Kidney (tissue), 14 donors: ENCODE measurements around the gene OAS3. TPM values are rescaled to one million over a fixed set of nuclear protein-coding genes. Genes with fewer than 3 reads are reported as not detected.

Source experiments
- DNase-seq, 5 donors: peaks; one replicate each; pipeline ENCODE4 v3.0.0-alpha.2; 2013 to 2020
- FAIRE-seq: peaks from 2 replicates; lab custom pipeline; 2012; peaks lifted over from hg19 to GRCh38; lab: Jason Lieb, UNC
- H3K27ac ChIP-seq, 2 donors: one replicate each; pipeline ENCODE4 v1.7.0; 2013; ENCODE audit warnings: low read depth in 2 of 2, low read length in 2 of 2, inconsistent platforms in 1 of 2
- H3K27me3 ChIP-seq: one replicate; pipeline ENCODE4 v1.7.1; 2013; ENCODE audit warnings: low read length, inconsistent platforms; ENCODE audit not compliant: control insufficient read depth, insufficient read depth
- H3K36me3 ChIP-seq, 3 donors: one replicate each; pipeline versions ENCODE4 v1.7.0 to v1.7.1; 2013; ENCODE audit warnings: low read length in 3 of 3, control low read depth in 1 of 3, inconsistent platforms in 1 of 3; ENCODE audit not compliant: insufficient read depth in 3 of 3, control insufficient read depth in 2 of 3
- H3K4me1 ChIP-seq, 3 donors: one replicate each; pipeline versions ENCODE4 v1.7.0 to v1.7.1; 2013; ENCODE audit warnings: low read length in 3 of 3, inconsistent platforms in 1 of 3, low read depth in 1 of 3; ENCODE audit not compliant: control insufficient read depth in 2 of 3, insufficient read depth in 2 of 3
- H3K4me3 ChIP-seq, 3 donors: one replicate each; pipeline versions ENCODE4 v1.7.0 to v1.8.1; 2013; ENCODE audit warnings: low read length in 3 of 3, control low read depth in 1 of 3, inconsistent platforms in 1 of 3
- H3K9ac ChIP-seq, 3 donors: one replicate each; pipeline versions ENCODE4 v1.7.0 to v1.7.1; 2013; ENCODE audit warnings: low read length in 3 of 3, control low read depth in 1 of 3, inconsistent platforms in 1 of 3
- H3K9me3 ChIP-seq, 3 donors: one replicate each; pipeline versions ENCODE4 v1.7.0 to v1.7.1; 2013; ENCODE audit warnings: low read length in 3 of 3, control low read depth in 1 of 3, inconsistent platforms in 1 of 3; ENCODE audit not compliant: control insufficient read depth in 2 of 3, insufficient read depth in 1 of 3
- intact Hi-C: fragments of 100-400 bp; cut with DNase I; formaldehyde crosslinking; loops from one replicate; pipeline ENCODE4 v1.11.1; 2022
- polyA plus RNA-seq: library from polyadenylated mRNA; stranded (reverse); fragments of 350-450 nt; fragmentation: Illumina TruSeq; extraction: RNeasy Lipid Tissue Mini Kit (QIAGEN cat#74804); gene quantifications from one replicate; pipeline ENCODE4 v1.2.3, GENCODE V29; 2014; ENCODE audit warnings: low read depth, low replicate concordance; ENCODE audit not compliant: insufficient read depth
- total RNA-seq: library from RNA; stranded (reverse); fragmentation: NEBNext Ultra II Directional; extraction: Animal tissue kit (Norgen Biotek cat#: 25700); gene quantifications from one replicate; pipeline ENCODE4 v1.2.1, GENCODE V29; 2021
- TF ChIP-seq, protein P1 (sequence below): IDR thresholded peaks from 3 replicates; pipeline ENCODE4 v1.5.1; 2012; ENCODE audit warnings: mild to moderate bottlenecking, moderate library complexity, borderline replicate concordance; ENCODE audit not compliant: insufficient read depth; ENCODE audit errors: extremely low read depth
- donor health status: control.
- donor health status: control.
- donor health status: control.
- donor health status: control.
- donor health status: control.
- donor health status: DM: yes; HTN: yes; CAD: no.
- donor health status: Normal renal cell carcinoma (clear cell type).

Gene OAS3
- total and polyA plus RNA-seq, 2 donors from 2014 or later, result 2.5 to 15.6 TPM

DNA sequence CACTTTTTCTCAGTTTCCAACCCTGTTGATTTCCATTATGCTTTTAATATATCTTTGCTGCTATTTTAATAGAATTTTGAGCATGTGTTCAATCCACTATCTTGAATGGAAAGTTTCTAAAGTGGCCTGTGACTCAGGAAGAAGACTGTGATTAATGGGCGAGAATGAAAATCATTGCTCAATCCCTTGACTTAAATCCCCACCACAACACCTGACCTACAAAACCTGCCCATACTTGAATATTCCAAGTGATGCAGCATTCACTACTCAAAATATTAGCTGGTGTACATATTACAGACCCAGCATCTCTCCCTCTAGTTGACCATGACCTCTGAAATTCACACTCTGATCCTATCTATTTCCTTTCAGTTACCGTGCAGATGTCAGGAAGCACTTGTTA, 1.3 kb upstream of the OAS3 start:
- no peak overlapping the region for H3K9ac ChIP-seq
- intact Hi-C loops, result no loop called here
- H3K27ac ChIP-seq, result no peak overlapping the region
- H3K9me3 ChIP-seq, result no peaks in the 10 kb centered on the region
- H3K4me1 ChIP-seq, result peaks cover 0 to 9% (median 4%) of the 10 kb centered on the region in 3 donors
- no peaks in the 10 kb centered on the region for H3K36me3 ChIP-seq
- no peak for DNase-seq
- no peak for FAIRE-seq
- TF ChIP-seq, protein P1, sequence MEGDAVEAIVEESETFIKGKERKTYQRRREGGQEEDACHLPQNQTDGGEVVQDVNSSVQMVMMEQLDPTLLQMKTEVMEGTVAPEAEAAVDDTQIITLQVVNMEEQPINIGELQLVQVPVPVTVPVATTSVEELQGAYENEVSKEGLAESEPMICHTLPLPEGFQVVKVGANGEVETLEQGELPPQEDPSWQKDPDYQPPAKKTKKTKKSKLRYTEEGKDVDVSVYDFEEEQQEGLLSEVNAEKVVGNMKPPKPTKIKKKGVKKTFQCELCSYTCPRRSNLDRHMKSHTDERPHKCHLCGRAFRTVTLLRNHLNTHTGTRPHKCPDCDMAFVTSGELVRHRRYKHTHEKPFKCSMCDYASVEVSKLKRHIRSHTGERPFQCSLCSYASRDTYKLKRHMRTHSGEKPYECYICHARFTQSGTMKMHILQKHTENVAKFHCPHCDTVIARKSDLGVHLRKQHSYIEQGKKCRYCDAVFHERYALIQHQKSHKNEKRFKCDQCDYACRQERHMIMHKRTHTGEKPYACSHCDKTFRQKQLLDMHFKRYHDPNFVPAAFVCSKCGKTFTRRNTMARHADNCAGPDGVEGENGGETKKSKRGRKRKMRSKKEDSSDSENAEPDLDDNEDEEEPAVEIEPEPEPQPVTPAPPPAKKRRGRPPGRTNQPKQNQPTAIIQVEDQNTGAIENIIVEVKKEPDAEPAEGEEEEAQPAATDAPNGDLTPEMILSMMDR, result no peak
- no peak overlapping the region for H3K4me3 ChIP-seq
- no peaks in the 10 kb centered on the region for H3K27me3 ChIP-seq

DNA sequence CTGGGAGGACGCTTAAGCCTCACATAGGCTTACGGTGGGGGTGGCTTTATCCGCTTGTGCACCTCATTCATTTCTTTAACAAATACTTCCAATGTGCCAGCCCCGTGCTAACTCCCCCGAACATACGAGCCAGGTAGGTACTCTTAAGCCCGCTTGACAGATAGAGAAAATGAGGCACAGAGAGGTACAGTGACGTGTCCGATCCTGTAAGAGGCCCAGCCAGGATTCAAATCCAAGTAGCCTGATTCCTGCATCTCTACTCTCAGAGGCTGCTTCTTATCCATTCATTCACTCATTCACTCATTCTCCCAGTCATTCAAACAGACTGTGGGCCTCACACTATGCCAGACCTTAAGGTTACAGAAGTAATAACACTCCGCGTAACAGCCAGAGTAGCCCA, 477 bp downstream of the OAS3 start:
- intact Hi-C loops, result no loop called here
- Histone ChIP-seq H3K27ac (no peak overlapping the region), H3K4me1 (peaks cover 0 to 9% (median 4%) of the 10 kb centered on the region in 3 donors), H3K9ac (peak overlapping the region; percentile 48 to 72 (median 72)), H3K9me3 (no peaks in the 10 kb centered on the region), H3K4me3 (peak overlapping the region; percentile 70 to 88 (median 81)), H3K27me3 (no peaks in the 10 kb centered on the region), H3K36me3 (no peaks in the 10 kb centered on the region)
- FAIRE-seq (no peak), DNase-seq (no peak)
- TF ChIP-seq, protein P1, result no peak

DNA sequence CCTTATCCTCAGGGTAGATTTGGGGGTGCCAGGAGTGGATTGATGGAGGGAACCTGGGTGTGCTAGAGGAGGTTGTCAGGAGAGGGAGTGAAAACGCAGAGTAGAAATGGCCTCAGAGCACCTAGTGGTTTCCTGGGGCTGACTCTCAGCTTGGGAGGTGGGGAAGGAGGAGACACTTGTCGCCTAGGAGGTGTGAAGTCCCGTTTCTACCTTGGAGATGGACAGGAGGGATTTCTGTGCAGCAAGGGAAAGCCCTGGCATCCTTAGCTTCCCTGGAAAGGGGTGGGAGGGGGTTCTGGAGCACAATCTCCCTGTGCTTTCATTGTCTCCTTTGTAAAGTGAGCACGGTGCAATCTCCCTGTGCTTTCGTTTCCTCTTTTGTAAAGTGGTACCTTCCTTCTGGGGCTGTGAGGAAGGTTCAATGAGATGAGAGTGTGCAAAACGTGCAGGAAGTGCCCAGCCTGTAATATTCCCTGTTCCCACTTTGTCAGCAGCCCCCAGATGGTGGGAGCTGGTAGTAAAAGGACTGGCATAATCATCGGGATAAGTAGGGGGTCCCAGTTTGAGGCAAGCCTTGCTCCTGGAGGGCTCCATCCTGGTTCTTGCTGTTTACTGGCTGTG, 1.6 kb downstream of the OAS3 start:
- Histone ChIP-seq H3K36me3 (peaks cover 0 to 2% (median 0%) of the 10 kb centered on the region in 3 donors), H3K27ac (no peak overlapping the region), H3K4me3 (peak overlapping the region in 1 of 3 donors; percentile 8), H3K27me3 (no peaks in the 10 kb centered on the region), H3K4me1 (peaks cover 0 to 9% (median 4%) of the 10 kb centered on the region in 3 donors), H3K9me3 (no peaks in the 10 kb centered on the region), H3K9ac (no peak overlapping the region)
- intact Hi-C loops, result no loop called here
- TF ChIP-seq, protein P1, result no peak
- FAIRE-seq, result no peak
- DNase-seq, result no peak
